NCI-H82 treated with DMSO at 0.1 percent for 48 hours (cell line): ENCODE measurements around the gene BORCS5.

Source experiments
- DNase-seq: peaks from one replicate; lab custom pipeline; 2025; ENCODE audit not compliant: unreplicated experiment; lab: John Stamatoyannopoulos, UW

Gene BORCS5

GRCh38 chr12:12507121-12507520 is 150.2 kb downstream of the BORCS5 start:
- DNase-seq = no peak

- DNase-seq = no peak
Measured at GRCh38 chr12:12508612-12509011, 151.7 kb downstream of the BORCS5 start.

- no peak for DNase-seq
Measured at GRCh38 chr12:12510141-12510540, 153.3 kb downstream of the BORCS5 start.

- DNase-seq = no peak
Measured at GRCh38 chr12:12510551-12510950, 153.7 kb downstream of the BORCS5 start.

GRCh38 chr12:12511021-12511783 is 154.3 kb downstream of the BORCS5 start:
- no peak for DNase-seq

- no peak for DNase-seq
Measured at GRCh38 chr12:12511895-12512711, 155.2 kb downstream of the BORCS5 start.

- no peak for DNase-seq
Measured at GRCh38 chr12:12513416-12514006, 156.6 kb downstream of the BORCS5 start.

- DNase-seq = no peak
Measured at GRCh38 chr12:12518464-12518845, 161.6 kb downstream of the BORCS5 start.

GRCh38 chr12:12518919-12519318 is 162.0 kb downstream of the BORCS5 start:
- DNase-seq = no peak
